Activated CD8-positive, alpha-beta T cell treated with anti-CD3 and anti-CD28 coated beads for 36 hours (primary cell): ENCODE data around the gene XPO5. TPM values are rescaled to one million over a fixed set of nuclear protein-coding genes. Genes with fewer than 3 reads are reported as not detected.

Experiments used
- ATAC-seq: fragments of 200-7000 bp; cut with Tn5 transposase; one replicate; pipeline ENCODE4 v1.10.0; 2021; ENCODE audit warnings: mild to moderate bottlenecking, moderate library complexity
- CTCF ChIA-PET: fragments of 350-600 bp; sonication (Branson Sonifier 250); formaldehyde crosslinking; loops from one replicate; lab custom pipeline; 2021; ENCODE audit warnings: antibody characterized with exemption; lab: Charles Lee
- POLR2A ChIA-PET: fragments of 350-600 bp; sonication (Branson Sonifier 250); formaldehyde crosslinking; loops from one replicate; lab custom pipeline; 2021; ENCODE audit warnings: antibody characterized with exemption; lab: Charles Lee
- DNase-seq: peaks from one replicate; pipeline ENCODE4 v3.0.0-alpha.2; 2020
- H3K27ac Mint-ChIP-seq: one replicate; pipeline ENCODE4 v1.8.0; 2021; ENCODE audit warnings: mild to moderate bottlenecking, mixed read lengths
- H3K27me3 Mint-ChIP-seq: one replicate; pipeline ENCODE4 v1.8.0; 2021; ENCODE audit warnings: mixed read lengths
- H3K36me3 Mint-ChIP-seq: one replicate; pipeline ENCODE4 v1.8.0; 2021; ENCODE audit warnings: low read depth, mixed read lengths
- H3K4me1 Mint-ChIP-seq: one replicate; pipeline ENCODE4 v1.8.0; 2021; ENCODE audit warnings: low read depth, mixed read lengths
- H3K4me3 Mint-ChIP-seq: one replicate; pipeline ENCODE4 v1.8.0; 2021; ENCODE audit warnings: mild to moderate bottlenecking, moderate library complexity, mixed read lengths
- H3K9me3 Mint-ChIP-seq: one replicate; pipeline ENCODE4 v1.8.0; 2021; ENCODE audit warnings: mixed read lengths
- intact Hi-C: fragments of 100-400 bp; cut with micrococcal nuclease; formaldehyde crosslinking; loops from one replicate; pipeline ENCODE4 v1.10.0; 2022
- total RNA-seq, 2 experiments: library from RNA; stranded (reverse); gene quantifications; one replicate each; pipeline ENCODE4 v1.2.3, GENCODE V29; 2021
- TF ChIP-seq, protein P1 (sequence below): fragments of 200-600 bp; IDR thresholded peaks from one replicate; pipeline ENCODE4 v1.8.0; 2022; ENCODE audit warnings: antibody characterized with exemption, mild to moderate bottlenecking

Gene XPO5
- total RNA-seq, result 10 to 100 TPM; 92.3 to 92.6 TPM

- H3K4me1 Mint-ChIP-seq, result peaks cover 41% of the 10 kb centered on the region
- TF ChIP-seq, protein P1, sequence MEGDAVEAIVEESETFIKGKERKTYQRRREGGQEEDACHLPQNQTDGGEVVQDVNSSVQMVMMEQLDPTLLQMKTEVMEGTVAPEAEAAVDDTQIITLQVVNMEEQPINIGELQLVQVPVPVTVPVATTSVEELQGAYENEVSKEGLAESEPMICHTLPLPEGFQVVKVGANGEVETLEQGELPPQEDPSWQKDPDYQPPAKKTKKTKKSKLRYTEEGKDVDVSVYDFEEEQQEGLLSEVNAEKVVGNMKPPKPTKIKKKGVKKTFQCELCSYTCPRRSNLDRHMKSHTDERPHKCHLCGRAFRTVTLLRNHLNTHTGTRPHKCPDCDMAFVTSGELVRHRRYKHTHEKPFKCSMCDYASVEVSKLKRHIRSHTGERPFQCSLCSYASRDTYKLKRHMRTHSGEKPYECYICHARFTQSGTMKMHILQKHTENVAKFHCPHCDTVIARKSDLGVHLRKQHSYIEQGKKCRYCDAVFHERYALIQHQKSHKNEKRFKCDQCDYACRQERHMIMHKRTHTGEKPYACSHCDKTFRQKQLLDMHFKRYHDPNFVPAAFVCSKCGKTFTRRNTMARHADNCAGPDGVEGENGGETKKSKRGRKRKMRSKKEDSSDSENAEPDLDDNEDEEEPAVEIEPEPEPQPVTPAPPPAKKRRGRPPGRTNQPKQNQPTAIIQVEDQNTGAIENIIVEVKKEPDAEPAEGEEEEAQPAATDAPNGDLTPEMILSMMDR, result no peak
- peak; percentile 93 for DNase-seq
- ATAC-seq, result peak; percentile 94
- peak within 1 kb of the TSS; percentile 84 for H3K27ac Mint-ChIP-seq
- ChIA-PET POLR2A (interaction anchor here (0.6 to 3.2 kb wide), 13 partner anchors 8 to 149 kb away, joined by 3 to 20 read pairs (median 3); partner anchors contain the start of genes GTPBP2, MAD2L1BP, POLR1C and YIPF3), CTCF (interaction anchor here (0.8 to 3.7 kb wide), 5 partner anchors 16 to 346 kb away, joined by 3 to 16 read pairs (median 3); partner anchors contain the start of gene DNPH1)
- intact Hi-C loops, result no loop called here
- peak within 1 kb of the TSS; percentile 90 for H3K4me3 Mint-ChIP-seq
- no peaks in the 10 kb centered on the region for H3K9me3 Mint-ChIP-seq
- no peaks in the 10 kb centered on the region for H3K27me3 Mint-ChIP-seq
- peaks cover 38% of the 10 kb centered on the region for H3K36me3 Mint-ChIP-seq
Measured at GRCh38 chr6:43575772-43576551, at the start of gene XPO5, which contains the start of gene POLH. Gene XPO5 (minus strand): TSS chr6:43576038. CDS start chr6:43575864, 174 bp downstream. Gene POLH (plus strand): TSS chr6:43576185. CDS start chr6:43582320, 6,135 bp downstream.

DNA sequence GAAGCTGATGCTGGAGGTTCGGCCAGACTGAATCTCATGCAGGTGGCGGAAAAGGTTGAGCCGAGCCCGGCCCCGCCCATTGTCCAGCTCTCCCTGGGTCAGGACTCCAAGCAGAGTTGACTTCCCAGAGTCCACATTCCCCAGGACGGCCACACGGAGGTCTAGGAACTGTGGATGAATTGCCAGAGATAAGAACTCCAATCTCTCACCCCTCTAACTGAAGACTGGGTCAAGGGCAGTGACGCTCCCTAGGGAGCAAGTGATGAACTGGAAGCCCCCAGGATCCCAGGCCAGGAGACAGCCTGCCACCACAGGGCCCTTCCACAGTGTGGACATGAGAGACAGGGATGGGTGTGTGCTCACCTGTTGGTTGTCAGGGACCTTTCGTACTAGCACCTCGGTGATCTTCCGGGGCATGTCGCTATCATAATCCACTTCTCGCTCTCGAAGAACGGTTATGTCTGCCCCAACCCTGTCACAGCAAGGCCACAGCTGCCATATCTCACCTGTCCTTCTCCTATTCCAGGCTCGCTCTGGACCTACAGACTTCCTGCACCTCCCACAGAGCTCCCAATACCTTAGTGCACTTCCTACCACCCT, 49.7 kb upstream of the XPO5 start:
- TF ChIP-seq, protein P1, result no peak
- POLR2A ChIA-PET, result interaction anchor here (1.6 kb wide), 1 partner anchor 11 kb away, joined by 5 read pairs; no protein-coding TSS in a partner anchor
- Mint-ChIP-seq H3K27ac (no peak overlapping the region), H3K4me3 (no peak overlapping the region), H3K4me1 (peaks cover 22% of the 10 kb centered on the region), H3K9me3 (no peaks in the 10 kb centered on the region), H3K27me3 (no peaks in the 10 kb centered on the region), H3K36me3 (peaks cover 43% of the 10 kb centered on the region)
- ATAC-seq (no peak), DNase-seq (no peak)
- CTCF ChIA-PET, result no interaction called here
- intact Hi-C loops, result no loop called here

GRCh38 chr6:43624786-43625288, 49.0 kb upstream of the XPO5 start:
- ChIA-PET POLR2A (interaction anchor here (1.6 kb wide), 1 partner anchor 10 kb away, joined by 5 read pairs; no protein-coding TSS in a partner anchor), CTCF (no interaction called here)
- H3K9me3 Mint-ChIP-seq, result no peaks in the 10 kb centered on the region
- H3K4me1 Mint-ChIP-seq, result peaks cover 18% of the 10 kb centered on the region
- no peaks in the 10 kb centered on the region for H3K27me3 Mint-ChIP-seq
- H3K4me3 Mint-ChIP-seq, result no peak overlapping the region
- ATAC-seq (no peak), DNase-seq (no peak)
- TF ChIP-seq, protein P1, result no peak
- no peak overlapping the region for H3K27ac Mint-ChIP-seq
- H3K36me3 Mint-ChIP-seq, result peaks cover 43% of the 10 kb centered on the region
- intact Hi-C loops, result no loop called here

DNA sequence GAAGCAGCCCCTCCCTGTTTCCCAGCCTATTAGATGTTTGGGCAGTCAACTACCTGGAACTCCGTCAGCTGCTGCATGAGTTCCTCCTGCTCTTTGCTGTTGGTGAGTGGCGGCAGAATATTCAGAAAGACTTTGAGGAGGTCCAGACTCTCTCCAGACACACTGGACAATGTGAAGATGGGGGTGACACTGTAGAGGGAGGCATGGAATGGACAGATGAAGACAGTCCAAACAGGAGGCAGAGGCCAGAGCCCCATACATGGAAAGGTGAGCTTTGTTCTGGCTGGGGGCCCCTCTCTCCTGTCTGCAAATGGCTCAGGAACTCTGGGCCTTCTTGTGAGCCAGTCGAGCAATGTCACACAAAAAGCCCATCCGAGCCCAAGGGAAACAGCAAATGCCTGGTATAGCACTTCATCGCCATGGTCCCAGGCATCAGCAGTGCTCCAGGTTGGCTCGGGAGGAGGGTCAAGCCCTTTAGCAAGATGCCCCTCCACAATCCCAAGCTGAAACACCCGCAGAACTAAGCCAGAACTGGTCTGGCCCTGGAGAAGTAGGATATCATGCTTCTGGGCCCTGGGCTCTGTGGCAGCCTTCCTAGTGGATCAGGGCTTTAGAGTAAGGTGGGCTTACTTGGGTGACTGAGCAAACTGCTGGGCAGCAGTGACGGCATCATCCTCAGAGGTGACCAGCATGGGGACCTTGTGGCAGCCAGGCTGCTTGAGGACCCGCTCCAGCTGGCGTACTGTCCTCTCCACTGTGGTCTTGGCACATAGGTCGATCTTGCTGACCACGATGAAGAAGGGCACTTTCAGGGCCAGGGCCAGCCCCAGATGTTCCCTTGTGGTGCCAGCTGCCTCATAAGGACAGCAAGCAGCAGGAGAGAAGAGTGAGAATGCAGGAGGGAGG, 48.3 kb upstream of the XPO5 start:
- DNase-seq, result no peak
- intact Hi-C loops, result no loop called here
- ChIA-PET POLR2A (interaction anchor here (1.2 to 1.6 kb wide), 2 partner anchors 10 to 16 kb away, joined by 3 to 5 read pairs; no protein-coding TSS in a partner anchor), CTCF (no interaction called here)
- no peak for ATAC-seq
- Mint-ChIP-seq H3K27ac (peak overlapping the region; percentile 35), H3K4me3 (no peak overlapping the region), H3K27me3 (no peaks in the 10 kb centered on the region), H3K9me3 (no peaks in the 10 kb centered on the region), H3K36me3 (peaks cover 45% of the 10 kb centered on the region), H3K4me1 (peaks cover 18% of the 10 kb centered on the region)
- TF ChIP-seq, protein P1, result no peak
